Skin of body (tissue), 1 donor: ENCODE data around the gene FMNL1. TPM values are rescaled to one million over a fixed set of nuclear protein-coding genes. Genes with fewer than 3 reads are reported as not detected.

Experiments
- total RNA-seq: library from RNA; depleted of rRNA; stranded (reverse); fragments of >200 nt; gene quantifications from one replicate; pipeline ENCODE4 v1.2.3, GENCODE V29; 2014

The FMNL1 gene
- total RNA-seq, 1 donor from 2014 or later, result 8.3 TPM

Other genes with a start within 250 kb of the FMNL1 start
- 25.6 TPM for gene DCAKD, start 170.3 kb upstream of the FMNL1 start, total RNA-seq
- 46.4 TPM for gene NMT1, start 160.6 kb upstream of the FMNL1 start, total RNA-seq
- 14.1 TPM for gene PLCD3, start 89.4 kb upstream of the FMNL1 start, total RNA-seq
- gene ACBD4, start 86.2 kb upstream of the FMNL1 start, total RNA-seq, result 4.6 TPM
- gene HEXIM1, start 73.4 kb upstream of the FMNL1 start, total RNA-seq, result 21.8 TPM
- gene HEXIM2, start 60.0 kb upstream of the FMNL1 start, total RNA-seq, result 3.3 TPM
- gene SPATA32, start 40.2 kb downstream of the FMNL1 start, total RNA-seq, result not detected
- gene MAP3K14, start 95.1 kb downstream of the FMNL1 start, total RNA-seq, result 4.4 TPM
- 13.9 TPM for gene ARHGAP27, start 211.0 kb downstream of the FMNL1 start, total RNA-seq